GM15510 (cell line): Measurements from ENCODE around the gene PKHD1.

Experiments
- POLR2A ChIP-seq: IDR thresholded peaks from 3 replicates; pipeline ENCODE4 v1.6.1; 2011; ENCODE audit warnings: borderline replicate concordance; ENCODE audit not compliant: insufficient read length; ENCODE audit errors: extremely low read depth

PKHD1 gene

GRCh38 chr6:52087498-52087999 lies at the start of gene PKHD1:
PKHD1 (minus strand) TSS chr6:52087613; CDS start chr6:52084933, 2,680 bp downstream.
- no peak for TF ChIP-seq POLR2A

DNA sequence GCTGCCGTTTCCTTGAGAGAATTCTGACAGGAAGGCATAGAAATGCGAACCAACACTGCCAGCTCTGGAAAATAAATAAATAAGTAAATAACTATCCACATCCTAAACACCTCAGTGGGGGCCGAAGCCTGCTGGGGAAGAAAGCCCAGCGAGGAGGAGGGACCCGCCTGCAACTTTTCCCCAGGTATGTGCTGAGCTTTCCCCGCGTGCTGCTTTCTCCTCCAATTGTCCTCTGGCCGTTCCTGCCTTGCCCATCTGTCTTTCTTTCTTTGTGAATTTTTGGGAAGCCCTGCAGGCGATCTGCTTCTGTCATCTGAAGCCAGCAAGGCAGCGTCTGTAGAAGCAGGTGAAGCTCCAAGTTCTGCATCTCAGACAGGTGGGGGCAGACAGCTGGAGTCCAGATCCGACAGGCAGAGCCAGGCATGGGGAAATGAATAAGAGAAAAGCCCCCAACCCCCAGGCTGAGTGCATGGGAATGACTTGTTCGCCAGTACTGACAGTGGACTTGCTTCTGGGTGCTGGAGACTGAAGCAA lies 49.6 kb upstream of the PKHD1 start:
- TF ChIP-seq POLR2A = no peak

GRCh38 chr6:52136055-52136454 lies 48.6 kb upstream of the PKHD1 start:
- TF ChIP-seq POLR2A = no peak

- no peak for TF ChIP-seq POLR2A
Observed at GRCh38 chr6:52135217-52135616, 47.8 kb upstream of the PKHD1 start.

GRCh38 chr6:52134011-52134410 lies 46.6 kb upstream of the PKHD1 start:
- no peak for TF ChIP-seq POLR2A

- TF ChIP-seq POLR2A = no peak
Observed at GRCh38 chr6:52133324-52133723, 45.9 kb upstream of the PKHD1 start.

- no peak for TF ChIP-seq POLR2A
Observed at GRCh38 chr6:52132292-52132691, 44.9 kb upstream of the PKHD1 start.

DNA sequence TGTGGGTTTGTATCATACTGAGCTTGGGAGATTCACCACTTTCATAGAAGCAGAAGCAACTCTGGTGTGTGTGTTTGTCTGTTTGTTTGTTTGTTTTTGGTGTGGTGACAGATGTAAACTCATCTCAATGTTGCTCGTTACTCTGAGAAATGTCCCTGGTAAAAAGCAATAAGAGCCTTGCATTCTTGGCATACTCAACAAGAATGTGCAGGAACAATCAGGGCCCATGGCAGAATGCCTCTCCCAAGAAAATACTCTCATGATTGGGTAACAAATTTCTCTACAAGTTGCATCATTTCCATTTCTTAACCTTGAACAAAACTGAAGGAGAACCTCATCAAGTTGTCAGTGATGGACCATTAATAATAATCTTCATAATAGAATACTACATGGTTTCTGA lies 43.0 kb upstream of the PKHD1 start:
- TF ChIP-seq POLR2A = no peak

DNA sequence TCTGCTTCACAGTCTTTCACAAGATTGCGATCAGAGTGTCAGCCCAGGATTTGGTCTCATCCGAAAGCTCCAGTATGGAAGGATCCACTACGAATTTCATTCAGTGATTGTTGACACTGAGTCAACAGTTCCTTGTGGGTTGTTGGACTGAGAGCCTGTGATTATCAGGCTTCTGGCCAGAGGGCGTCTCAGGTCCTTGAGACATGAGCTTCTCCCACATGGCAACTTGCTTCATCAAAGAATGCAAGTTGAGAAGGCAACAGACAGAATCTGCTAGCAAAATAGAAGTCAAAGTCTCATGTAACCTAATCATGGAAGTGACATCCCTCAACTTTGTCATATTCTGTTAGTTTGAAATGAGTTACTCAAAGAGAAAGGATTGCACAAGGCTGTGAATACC lies 40.5 kb upstream of the PKHD1 start:
- TF ChIP-seq POLR2A = no peak

GRCh38 chr6:52126231-52126630 lies 38.8 kb upstream of the PKHD1 start:
- TF ChIP-seq POLR2A = no peak

- TF ChIP-seq POLR2A = no peak
Observed at GRCh38 chr6:52125572-52125971, 38.2 kb upstream of the PKHD1 start.

GRCh38 chr6:52125139-52125538 lies 37.7 kb upstream of the PKHD1 start:
- TF ChIP-seq POLR2A = no peak

DNA sequence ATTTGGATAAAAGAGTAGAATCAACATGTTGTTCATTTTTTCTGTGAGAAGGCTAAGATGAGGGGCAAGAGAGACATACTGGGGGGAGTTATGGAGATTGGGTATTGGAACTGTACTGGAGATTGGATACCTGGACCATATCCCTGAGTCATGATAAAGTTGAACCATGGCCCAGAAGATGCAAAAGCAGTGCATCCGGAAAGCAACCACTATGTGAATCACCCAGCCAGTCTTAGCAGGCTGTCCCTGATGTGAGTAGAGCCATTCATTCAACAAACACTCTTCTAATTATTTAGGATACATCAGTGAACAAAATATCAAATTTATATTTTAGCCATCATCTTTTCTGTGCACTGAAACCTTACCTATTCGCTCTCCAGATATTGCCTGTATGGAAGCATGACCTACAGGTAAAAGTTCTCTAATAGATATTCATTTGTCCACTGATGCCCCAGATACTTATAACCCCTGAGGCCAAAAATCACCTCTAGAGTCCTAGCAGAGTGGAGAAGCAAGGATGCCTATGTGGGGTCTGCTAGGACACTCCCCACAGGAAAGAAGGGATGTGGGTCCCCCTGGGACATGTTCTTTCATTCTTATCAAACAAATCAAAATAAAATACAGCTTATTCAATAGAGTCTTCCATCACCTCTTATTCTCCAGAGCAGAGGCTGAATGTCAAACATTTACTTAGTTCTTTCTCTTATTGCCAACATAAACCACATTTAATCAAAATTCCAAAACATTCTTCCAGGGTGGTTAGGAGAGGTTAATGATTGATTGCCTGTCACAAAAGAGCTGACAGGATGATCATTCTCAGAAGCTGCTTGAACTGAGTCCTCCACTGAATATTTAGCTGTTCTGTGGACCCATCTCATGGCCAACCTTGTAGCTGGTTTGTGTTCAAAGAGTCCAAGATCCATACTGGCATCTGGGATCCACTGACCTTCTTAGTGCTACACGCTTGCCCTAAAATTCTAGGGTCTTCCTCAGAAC lies 37.0 kb upstream of the PKHD1 start:
- no peak for TF ChIP-seq POLR2A

DNA sequence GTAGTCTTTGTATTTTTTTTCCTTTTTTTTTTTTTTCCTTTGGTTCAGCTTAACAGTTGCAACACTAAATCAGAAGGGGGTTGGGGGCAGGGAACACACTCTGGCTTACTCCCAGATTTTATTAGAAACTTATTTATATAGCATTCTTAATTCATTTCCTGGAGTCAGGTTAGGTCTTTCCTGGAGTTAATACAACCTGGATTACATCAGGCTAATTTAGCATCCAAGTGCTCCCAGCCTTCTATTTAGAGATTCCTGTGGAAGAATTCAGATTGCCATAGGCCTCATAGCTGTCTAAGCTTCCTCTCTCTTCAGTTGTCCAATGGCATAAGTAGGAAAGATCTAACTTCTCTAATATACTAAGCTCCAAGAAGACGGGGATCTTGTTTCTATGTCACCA lies 35.8 kb upstream of the PKHD1 start:
- no peak for TF ChIP-seq POLR2A

DNA sequence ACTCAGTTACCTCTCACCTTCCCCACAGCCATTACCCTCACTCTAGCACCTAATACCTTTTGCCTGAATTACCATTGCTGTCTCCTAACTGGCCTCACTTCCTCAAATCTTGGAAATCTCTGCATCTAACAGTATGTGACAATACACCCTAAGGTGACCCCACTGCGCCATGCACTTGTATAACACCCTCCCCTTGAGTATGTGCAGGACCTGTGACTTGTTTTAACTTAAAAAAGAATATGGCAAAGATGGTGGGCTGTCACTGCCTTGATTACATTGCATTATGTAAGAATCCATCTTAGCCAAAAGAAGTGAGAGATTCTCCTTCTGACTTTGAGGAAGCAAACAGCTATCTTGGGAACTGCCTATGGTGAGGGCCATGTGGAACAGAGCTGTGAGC lies 29.9 kb upstream of the PKHD1 start:
- no peak for TF ChIP-seq POLR2A

DNA sequence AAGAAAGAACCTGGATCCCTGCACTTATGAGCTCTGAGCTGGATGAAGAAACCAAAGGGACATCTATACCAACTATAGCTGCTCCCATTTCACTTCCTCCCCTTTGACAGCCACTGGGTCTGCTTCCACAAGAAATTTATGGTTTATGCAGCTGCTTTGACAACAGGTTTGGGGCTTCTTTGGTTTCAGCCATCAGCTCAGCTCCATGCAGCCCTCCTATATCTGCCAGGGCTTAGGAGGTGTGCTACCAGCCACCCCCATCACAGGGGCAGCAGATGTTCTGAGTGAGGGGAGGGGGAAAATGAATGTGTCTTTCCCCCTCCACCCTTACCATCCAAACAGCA lies 29.2 kb upstream of the PKHD1 start:
- no peak for TF ChIP-seq POLR2A
